MCF 10A (cell line): ENCODE results near the gene PRKACA. TPM values are rescaled to one million over a fixed set of nuclear protein-coding genes. Genes with fewer than 3 reads are reported as not detected.

Experiments used
- BruUV-seq: library from RNA; stranded (reverse); fragments of 400-500 nt; replicated peaks from 2 replicates; lab custom pipeline; 2021; lab: Mats Ljungman, UMichigan
- CTCF ChIA-PET: fragments of 300-600 bp; sonication (Branson Sonifier 250); formaldehyde crosslinking; extraction: SDS; loops from one replicate; lab custom pipeline; 2021; ENCODE audit warnings: antibody characterized with exemption, inconsistent platforms; lab: Yijun Ruan, JAX
- POLR2A ChIA-PET: fragments of 300-600, 350-650 bp; sonication (Branson Sonifier 250); formaldehyde crosslinking; extraction: SDS; loops from one replicate; lab custom pipeline; 2020; ENCODE audit warnings: antibody characterized with exemption, inconsistent platforms; lab: Yijun Ruan, JAX
- DNase-seq: peaks from one replicate; pipeline ENCODE4 v3.0.0-alpha.2; 2018; ENCODE audit not compliant: unreplicated experiment
- H3K27ac Mint-ChIP-seq: one replicate; pipeline ENCODE4 v1.8.0; 2022; ENCODE audit warnings: mild to moderate bottlenecking, low read depth, mixed read lengths; ENCODE audit not compliant: unreplicated experiment
- H3K27me3 Mint-ChIP-seq: one replicate; pipeline ENCODE4 v1.8.0; 2022; ENCODE audit warnings: mixed read lengths; ENCODE audit not compliant: insufficient read depth, unreplicated experiment
- H3K36me3 Mint-ChIP-seq: one replicate; pipeline ENCODE4 v1.8.0; 2022; ENCODE audit warnings: mild to moderate bottlenecking, moderate library complexity, mixed read lengths; ENCODE audit not compliant: insufficient read depth, unreplicated experiment
- H3K4me1 Mint-ChIP-seq: one replicate; pipeline ENCODE4 v1.8.0; 2022; ENCODE audit warnings: mixed read lengths; ENCODE audit not compliant: insufficient read depth, unreplicated experiment
- H3K4me3 Mint-ChIP-seq: one replicate; pipeline ENCODE4 v1.8.0; 2022; ENCODE audit warnings: mild to moderate bottlenecking, moderate library complexity, mixed read lengths; ENCODE audit not compliant: unreplicated experiment
- H3K9me3 Mint-ChIP-seq: one replicate; pipeline ENCODE4 v1.8.0; 2022; ENCODE audit warnings: mixed read lengths; ENCODE audit not compliant: unreplicated experiment
- CTCF ChIP-seq: fragments of 200-600 bp; IDR thresholded peaks from one replicate; pipeline ENCODE4 v1.8.0; 2022; ENCODE audit warnings: antibody characterized with exemption, mild to moderate bottlenecking; ENCODE audit not compliant: unreplicated experiment
- intact Hi-C: fragments of 100-400 bp; cut with micrococcal nuclease; formaldehyde crosslinking; loops from 2 replicates; pipeline ENCODE4 v1.14.1; 2022
- total RNA-seq: library from RNA; stranded (reverse); gene quantifications from 2 replicates; pipeline ENCODE4 v1.2.3, GENCODE V29; 2022

PRKACA gene
- total RNA-seq, 1 experiment from 2014 or later: 49.8 TPM

GRCh38 chr19:14094854-14095253 is 22.7 kb downstream of the PRKACA start:
- DNase-seq: no peak
- Mint-ChIP-seq H3K4me3 (no peak overlapping the region), H3K27me3 (no peaks in the 10 kb centered on the region), H3K9me3 (no peaks in the 10 kb centered on the region), H3K4me1 (peaks cover 6% of the 10 kb centered on the region), H3K36me3 (peaks cover 25% of the 10 kb centered on the region), H3K27ac (no peak overlapping the region)
- ChIA-PET CTCF (interaction anchor here (0.9 to 1.9 kb wide), 2 partner anchors 20 to 306 kb away, joined by 3 to 11 read pairs; no protein-coding TSS in a partner anchor), POLR2A (interaction anchor here (1.7 kb wide), 1 partner anchor 21 kb away, joined by 4 read pairs; no protein-coding TSS in a partner anchor)
- no TSS peak for BruUV-seq
- no peak for TF ChIP-seq CTCF
- intact Hi-C loops: no loop called here

- intact Hi-C loops: no loop called here
- no peaks in the 10 kb centered on the region for H3K9me3 Mint-ChIP-seq
- no peak overlapping the region for H3K4me3 Mint-ChIP-seq
- DNase-seq: no peak
- CTCF ChIA-PET: interaction anchor here (0.6 to 1.1 kb wide), 3 partner anchors 23 to 256 kb away, joined by 3 to 5 read pairs (median 3); no protein-coding TSS in a partner anchor
- peaks cover 25% of the 10 kb centered on the region for H3K36me3 Mint-ChIP-seq
- peaks cover 12% of the 10 kb centered on the region for H3K4me1 Mint-ChIP-seq
- no peak overlapping the region for H3K27ac Mint-ChIP-seq
- BruUV-seq: no TSS peak
- H3K27me3 Mint-ChIP-seq: no peaks in the 10 kb centered on the region
- no peak for TF ChIP-seq CTCF
- POLR2A ChIA-PET: interaction anchor here (0.6 to 2.9 kb wide), 2 partner anchors 12 to 25 kb away, joined by 5 to 11 read pairs; partner anchors contain the start of gene PRKACA
Observed at GRCh38 chr19:14093117-14093823, 24.3 kb downstream of the PRKACA start.

GRCh38 chr19:14091813-14092462 is 25.6 kb downstream of the PRKACA start:
- Mint-ChIP-seq H3K4me3 (peak overlapping the region; percentile 78), H3K4me1 (peaks cover 12% of the 10 kb centered on the region), H3K36me3 (peaks cover 27% of the 10 kb centered on the region), H3K9me3 (no peaks in the 10 kb centered on the region), H3K27me3 (no peaks in the 10 kb centered on the region), H3K27ac (no peak overlapping the region)
- TSS peak; percentile 74 for BruUV-seq
- ChIA-PET CTCF (interaction anchor here (0.8 to 1.1 kb wide), 2 partner anchors 24 to 43 kb away, joined by 3 to 4 read pairs; no protein-coding TSS in a partner anchor), POLR2A (interaction anchor here (0.6 to 2.9 kb wide), 4 partner anchors 11 to 44 kb away, joined by 3 to 11 read pairs (median 3); partner anchors contain the start of gene PRKACA)
- DNase-seq: no peak
- intact Hi-C loops: no loop called here
- no peak for TF ChIP-seq CTCF
